HEK293 (cell line): ENCODE measurements around the gene PRIMPOL.
"Not testable (repeated sequence)": the region's sequence is repeated elsewhere in the genome, so short reads cannot be mapped to it uniquely, and the experiment has no call there.

Source experiments
- CTCF ChIA-PET: fragments of 350-600 bp; formaldehyde crosslinking; extraction: SDS; loops from one replicate; lab custom pipeline; 2021; ENCODE audit warnings: antibody characterized with exemption; lab: Yijun Ruan, JAX
- POLR2A ChIA-PET: fragments of 300-600 bp; formaldehyde crosslinking; extraction: SDS; loops from one replicate; lab custom pipeline; 2020; ENCODE audit warnings: antibody characterized with exemption, inconsistent platforms; lab: Yijun Ruan, JAX
- H3K27ac ChIP-seq: fragments of 200-500 bp; sonication (Bioruptor generic); 2 replicates; pipeline ENCODE4 v1.5.1; 2014; ENCODE audit warnings: low read depth, low read length, control low read depth, inconsistent platforms; ENCODE audit errors: extremely low read depth
- H3K36me3 ChIP-seq, 2 experiments: fragments of 200-500 bp in 1 of 2; sonication (Bioruptor generic) in 1 of 2; 1 replicate in 1 of 2; 2 replicates in 1 of 2; pipeline ENCODE4 v1.5.1; 2014 to 2017; ENCODE audit warnings: inconsistent platforms in 2 of 2, low read length in 2 of 2; ENCODE audit not compliant: control insufficient read depth in 2 of 2, insufficient read depth in 1 of 2
- H3K4me1 ChIP-seq: fragments of 200-500 bp; sonication (Bioruptor generic); 2 replicates; pipeline ENCODE4 v1.5.1; 2014; ENCODE audit warnings: mild to moderate bottlenecking, low read length, inconsistent platforms; ENCODE audit not compliant: control insufficient read depth, insufficient read depth
- H3K4me3 ChIP-seq: 2 replicates; pipeline ENCODE4 v1.5.1; 2011; ENCODE audit warnings: low read depth, mild to moderate bottlenecking, control low read depth, low read length, moderate library complexity
- H3K9me3 ChIP-seq: fragments of 200-500 bp; sonication (Bioruptor generic); 2 replicates; pipeline ENCODE4 v1.5.1; 2014; ENCODE audit warnings: low read depth, low read length, inconsistent platforms; ENCODE audit not compliant: control insufficient read depth, insufficient read depth
- CTCF ChIP-seq: fragments of 450-650 bp; formaldehyde crosslinking; IDR thresholded peaks from 2 replicates; pipeline ENCODE4 v1.5.1; 2016; ENCODE audit warnings: missing biosample characterization, missing genetic modification characterization
- GLIS1 ChIP-seq: fragments of 450-650 bp; formaldehyde crosslinking; IDR thresholded peaks from 2 replicates; pipeline ENCODE4 v1.5.1; 2016; ENCODE audit warnings: missing biosample characterization, missing genetic modification characterization
- HOXC10 ChIP-seq: sonication (generic); formaldehyde crosslinking; IDR thresholded peaks from 2 replicates; pipeline ENCODE4 v1.8.1; 2023; ENCODE audit warnings: mild to moderate bottlenecking, missing genetic modification reagents
- KLF1 ChIP-seq: fragments of 450-650 bp; formaldehyde crosslinking; IDR thresholded peaks from 2 replicates; pipeline ENCODE4 v1.5.1; 2016; ENCODE audit warnings: missing biosample characterization, missing genetic modification characterization
- KLF10 ChIP-seq: fragments of 450-650 bp; IDR thresholded peaks from 2 replicates; pipeline ENCODE4 v1.5.1; 2018; ENCODE audit warnings: missing biosample characterization, mild to moderate bottlenecking, missing genetic modification characterization
- KLF8 ChIP-seq: fragments of 450-650 bp; formaldehyde crosslinking; IDR thresholded peaks from 2 replicates; pipeline ENCODE4 v1.5.1; 2016; ENCODE audit warnings: missing biosample characterization, missing genetic modification characterization
- KLF9 ChIP-seq: fragments of 450-650 bp; formaldehyde crosslinking; IDR thresholded peaks from 2 replicates; pipeline ENCODE4 v1.5.1; 2016; ENCODE audit warnings: missing biosample characterization, missing genetic modification characterization, low read depth
- SP3 ChIP-seq: fragments of 450-650 bp; formaldehyde crosslinking; IDR thresholded peaks from 2 replicates; pipeline ENCODE4 v1.5.1; 2016; ENCODE audit warnings: missing biosample characterization, missing genetic modification characterization
- YY1 ChIP-seq: fragments of 450-650 bp; formaldehyde crosslinking; IDR thresholded peaks from 2 replicates; pipeline ENCODE4 v1.5.1; 2018; ENCODE audit warnings: missing biosample characterization, missing genetic modification characterization
- ZNF146 ChIP-seq: fragments of 450-650 bp; formaldehyde crosslinking; IDR thresholded peaks from 2 replicates; pipeline ENCODE4 v1.5.1; 2016; ENCODE audit warnings: missing biosample characterization, missing genetic modification characterization
- ZNF2 ChIP-seq: fragments of 450-650 bp; formaldehyde crosslinking; IDR thresholded peaks from 2 replicates; pipeline ENCODE4 v1.5.1; 2016; ENCODE audit warnings: missing biosample characterization, missing genetic modification characterization
- ZNF350 ChIP-seq: fragments of 450-650 bp; formaldehyde crosslinking; IDR thresholded peaks from 2 replicates; pipeline ENCODE4 v1.5.0; 2017; ENCODE audit warnings: missing biosample characterization, mild to moderate bottlenecking, missing genetic modification characterization
- ZNF501 ChIP-seq: fragments of 450-650 bp; formaldehyde crosslinking; IDR thresholded peaks from 2 replicates; pipeline ENCODE4 v1.5.1; 2016; ENCODE audit warnings: missing biosample characterization, missing genetic modification characterization
- ZNF549 ChIP-seq: fragments of 450-650 bp; IDR thresholded peaks from 2 replicates; pipeline ENCODE4 v1.5.1; 2018; ENCODE audit warnings: missing biosample characterization, missing genetic modification characterization, mild to moderate bottlenecking, inconsistent platforms, moderate library complexity
- ZNF560 ChIP-seq: fragments of 450-650 bp; formaldehyde crosslinking; IDR thresholded peaks from 2 replicates; pipeline ENCODE4 v1.5.1; 2017; ENCODE audit warnings: missing biosample characterization, missing genetic modification characterization, borderline replicate concordance
- ZNF600 ChIP-seq: fragments of 450-650 bp; formaldehyde crosslinking; IDR thresholded peaks from 2 replicates; pipeline ENCODE4 v1.5.1; 2016; ENCODE audit warnings: missing biosample characterization, missing genetic modification characterization
- ZNF660 ChIP-seq: fragments of 450-650 bp; IDR thresholded peaks from 2 replicates; pipeline ENCODE4 v1.5.1; 2018; ENCODE audit warnings: missing biosample characterization, mild to moderate bottlenecking, missing genetic modification characterization
- ZNF76 ChIP-seq: fragments of 450-650 bp; formaldehyde crosslinking; IDR thresholded peaks from 2 replicates; pipeline ENCODE4; 2016; ENCODE audit warnings: low read depth, missing biosample characterization, missing genetic modification characterization, borderline replicate concordance
- ZXDB ChIP-seq: fragments of 450-650 bp; formaldehyde crosslinking; IDR thresholded peaks from 2 replicates; pipeline ENCODE4 v1.5.1; 2016; ENCODE audit warnings: missing biosample characterization, missing genetic modification characterization

PRIMPOL gene

GRCh38 chr4:184649026-184649970, at the start of gene PRIMPOL, which contains the start of gene CASP3 (continued):
- TF ChIP-seq ZNF2 (tag by site-specific recombination) (peak; percentile 20; the same call in 1 of the 2 replicates), KLF9 (tag by site-specific recombination) (peak; percentile 50; the same call in 1 of the 2 replicates), SP3 (tag by site-specific recombination) (peak; percentile 68), ZNF76 (tag by site-specific recombination) (peak; percentile 22; the same call in 1 of the 2 replicates), ZNF660 (peak; percentile 20; the same call in 1 of the 2 replicates), KLF10 (tag by site-specific recombination) (peak; percentile 86), HOXC10 (CRISPR knock-in tag) (no peak), ZXDB (tag by site-specific recombination) (0 out of 2 replicates have a peak, but pooled peaks have one; percentile 26), GLIS1 (peak; percentile 20; the same call in 1 of the 2 replicates), ZNF549 (tag by site-specific recombination) (no peak), CTCF (peak; percentile 49; the same call in 1 of the 2 replicates), ZNF350 (tag by site-specific recombination) (no peak), ZNF600 (tag by site-specific recombination) (peak; percentile 52), ZNF560 (no peak), KLF1 (tag by site-specific recombination) (peak; percentile 85), KLF8 (tag by site-specific recombination) (peak; percentile 62; the same call in 1 of the 2 replicates), YY1 (no peak), ZNF501 (peak; percentile 41)
- TF ChIP-seq, all 188 proteins: peak for 25

- H3K4me1 ChIP-seq, POLR2A ChIA-PET, H3K27ac ChIP-seq, CTCF ChIA-PET, H3K9me3 ChIP-seq, H3K4me3 ChIP-seq, H3K36me3 ChIP-seq: not testable (repeated sequence)
Measured at GRCh38 chr4:184600982-184601381, 48.6 kb upstream of the PRIMPOL start.

GRCh38 chr4:184602857-184603256, 46.7 kb upstream of the PRIMPOL start:
- H3K4me3 ChIP-seq, CTCF ChIA-PET, H3K36me3 ChIP-seq, POLR2A ChIA-PET, H3K27ac ChIP-seq, H3K4me1 ChIP-seq, H3K9me3 ChIP-seq: not testable (repeated sequence)

GRCh38 chr4:184607429-184607828, 42.1 kb upstream of the PRIMPOL start:
- H3K9me3 ChIP-seq, CTCF ChIA-PET, H3K4me3 ChIP-seq: not testable (repeated sequence)
- TF ChIP-seq ZNF146: peak; percentile 77
- TF ChIP-seq, all 188 proteins: peak for 1; not testable (repeated sequence) for 187
- H3K36me3 ChIP-seq, H3K4me1 ChIP-seq, H3K27ac ChIP-seq, POLR2A ChIA-PET: not testable (repeated sequence)
